ENCODE data around the gene CAMK1D.

DNA sequence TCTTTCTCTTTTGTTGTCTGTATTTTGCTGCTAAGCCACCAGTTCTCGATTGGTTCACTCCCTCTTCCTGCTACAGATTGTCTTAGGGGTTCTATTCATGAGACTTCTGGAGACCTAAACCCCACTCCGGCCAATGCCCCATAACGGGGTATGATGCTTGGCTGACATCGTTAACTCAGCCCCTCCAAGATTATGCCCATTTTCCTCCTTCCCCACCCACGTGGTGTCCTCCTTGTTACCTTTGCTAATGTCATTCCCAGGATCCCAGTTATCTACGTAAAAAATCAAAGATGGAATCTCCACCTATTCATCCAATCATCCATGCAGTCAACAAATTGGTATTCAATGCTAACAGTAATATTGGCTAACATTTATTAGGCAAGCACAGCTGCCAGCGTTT is 228.3 kb downstream of the CAMK1D start:
- TF ChIP-seq, protein P1, sequence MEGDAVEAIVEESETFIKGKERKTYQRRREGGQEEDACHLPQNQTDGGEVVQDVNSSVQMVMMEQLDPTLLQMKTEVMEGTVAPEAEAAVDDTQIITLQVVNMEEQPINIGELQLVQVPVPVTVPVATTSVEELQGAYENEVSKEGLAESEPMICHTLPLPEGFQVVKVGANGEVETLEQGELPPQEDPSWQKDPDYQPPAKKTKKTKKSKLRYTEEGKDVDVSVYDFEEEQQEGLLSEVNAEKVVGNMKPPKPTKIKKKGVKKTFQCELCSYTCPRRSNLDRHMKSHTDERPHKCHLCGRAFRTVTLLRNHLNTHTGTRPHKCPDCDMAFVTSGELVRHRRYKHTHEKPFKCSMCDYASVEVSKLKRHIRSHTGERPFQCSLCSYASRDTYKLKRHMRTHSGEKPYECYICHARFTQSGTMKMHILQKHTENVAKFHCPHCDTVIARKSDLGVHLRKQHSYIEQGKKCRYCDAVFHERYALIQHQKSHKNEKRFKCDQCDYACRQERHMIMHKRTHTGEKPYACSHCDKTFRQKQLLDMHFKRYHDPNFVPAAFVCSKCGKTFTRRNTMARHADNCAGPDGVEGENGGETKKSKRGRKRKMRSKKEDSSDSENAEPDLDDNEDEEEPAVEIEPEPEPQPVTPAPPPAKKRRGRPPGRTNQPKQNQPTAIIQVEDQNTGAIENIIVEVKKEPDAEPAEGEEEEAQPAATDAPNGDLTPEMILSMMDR (IDR thresholded peaks at IDR 0.05): no peak
- TF ChIP-seq MXD4 (CRISPR knock-in tag; IDR thresholded peaks at IDR 0.05; ENCODE audit: borderline replicate concordance) (no peak), HMGA2 (CRISPR knock-in tag; IDR thresholded peaks at IDR 0.05) (no peak), TEAD4 (CRISPR knock-in tag; IDR thresholded peaks at IDR 0.05) (no peak), ZNF219 (CRISPR knock-in tag; IDR thresholded peaks at IDR 0.05; ENCODE audit: borderline replicate concordance) (no peak), FOXP1 (CRISPR knock-in tag; IDR thresholded peaks at IDR 0.05; ENCODE audit: borderline replicate concordance) (no peak), ATF1 (CRISPR knock-in tag; IDR thresholded peaks at IDR 0.05) (no peak)
- TF ChIP-seq, protein P2, sequence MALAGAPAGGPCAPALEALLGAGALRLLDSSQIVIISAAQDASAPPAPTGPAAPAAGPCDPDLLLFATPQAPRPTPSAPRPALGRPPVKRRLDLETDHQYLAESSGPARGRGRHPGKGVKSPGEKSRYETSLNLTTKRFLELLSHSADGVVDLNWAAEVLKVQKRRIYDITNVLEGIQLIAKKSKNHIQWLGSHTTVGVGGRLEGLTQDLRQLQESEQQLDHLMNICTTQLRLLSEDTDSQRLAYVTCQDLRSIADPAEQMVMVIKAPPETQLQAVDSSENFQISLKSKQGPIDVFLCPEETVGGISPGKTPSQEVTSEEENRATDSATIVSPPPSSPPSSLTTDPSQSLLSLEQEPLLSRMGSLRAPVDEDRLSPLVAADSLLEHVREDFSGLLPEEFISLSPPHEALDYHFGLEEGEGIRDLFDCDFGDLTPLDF (CRISPR knock-in tag; IDR thresholded peaks at IDR 0.05): no peak
- TF ChIP-seq, protein P3, sequence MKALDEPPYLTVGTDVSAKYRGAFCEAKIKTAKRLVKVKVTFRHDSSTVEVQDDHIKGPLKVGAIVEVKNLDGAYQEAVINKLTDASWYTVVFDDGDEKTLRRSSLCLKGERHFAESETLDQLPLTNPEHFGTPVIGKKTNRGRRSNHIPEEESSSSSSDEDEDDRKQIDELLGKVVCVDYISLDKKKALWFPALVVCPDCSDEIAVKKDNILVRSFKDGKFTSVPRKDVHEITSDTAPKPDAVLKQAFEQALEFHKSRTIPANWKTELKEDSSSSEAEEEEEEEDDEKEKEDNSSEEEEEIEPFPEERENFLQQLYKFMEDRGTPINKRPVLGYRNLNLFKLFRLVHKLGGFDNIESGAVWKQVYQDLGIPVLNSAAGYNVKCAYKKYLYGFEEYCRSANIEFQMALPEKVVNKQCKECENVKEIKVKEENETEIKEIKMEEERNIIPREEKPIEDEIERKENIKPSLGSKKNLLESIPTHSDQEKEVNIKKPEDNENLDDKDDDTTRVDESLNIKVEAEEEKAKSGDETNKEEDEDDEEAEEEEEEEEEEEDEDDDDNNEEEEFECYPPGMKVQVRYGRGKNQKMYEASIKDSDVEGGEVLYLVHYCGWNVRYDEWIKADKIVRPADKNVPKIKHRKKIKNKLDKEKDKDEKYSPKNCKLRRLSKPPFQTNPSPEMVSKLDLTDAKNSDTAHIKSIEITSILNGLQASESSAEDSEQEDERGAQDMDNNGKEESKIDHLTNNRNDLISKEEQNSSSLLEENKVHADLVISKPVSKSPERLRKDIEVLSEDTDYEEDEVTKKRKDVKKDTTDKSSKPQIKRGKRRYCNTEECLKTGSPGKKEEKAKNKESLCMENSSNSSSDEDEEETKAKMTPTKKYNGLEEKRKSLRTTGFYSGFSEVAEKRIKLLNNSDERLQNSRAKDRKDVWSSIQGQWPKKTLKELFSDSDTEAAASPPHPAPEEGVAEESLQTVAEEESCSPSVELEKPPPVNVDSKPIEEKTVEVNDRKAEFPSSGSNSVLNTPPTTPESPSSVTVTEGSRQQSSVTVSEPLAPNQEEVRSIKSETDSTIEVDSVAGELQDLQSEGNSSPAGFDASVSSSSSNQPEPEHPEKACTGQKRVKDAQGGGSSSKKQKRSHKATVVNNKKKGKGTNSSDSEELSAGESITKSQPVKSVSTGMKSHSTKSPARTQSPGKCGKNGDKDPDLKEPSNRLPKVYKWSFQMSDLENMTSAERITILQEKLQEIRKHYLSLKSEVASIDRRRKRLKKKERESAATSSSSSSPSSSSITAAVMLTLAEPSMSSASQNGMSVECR (CRISPR knock-in tag; IDR thresholded peaks at IDR 0.05; ENCODE audit: borderline replicate concordance): no peak
- TF ChIP-seq, protein P4, sequence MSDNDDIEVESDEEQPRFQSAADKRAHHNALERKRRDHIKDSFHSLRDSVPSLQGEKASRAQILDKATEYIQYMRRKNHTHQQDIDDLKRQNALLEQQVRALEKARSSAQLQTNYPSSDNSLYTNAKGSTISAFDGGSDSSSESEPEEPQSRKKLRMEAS (CRISPR knock-in tag; IDR thresholded peaks at IDR 0.05): no peak
- TF ChIP-seq, protein P5, sequence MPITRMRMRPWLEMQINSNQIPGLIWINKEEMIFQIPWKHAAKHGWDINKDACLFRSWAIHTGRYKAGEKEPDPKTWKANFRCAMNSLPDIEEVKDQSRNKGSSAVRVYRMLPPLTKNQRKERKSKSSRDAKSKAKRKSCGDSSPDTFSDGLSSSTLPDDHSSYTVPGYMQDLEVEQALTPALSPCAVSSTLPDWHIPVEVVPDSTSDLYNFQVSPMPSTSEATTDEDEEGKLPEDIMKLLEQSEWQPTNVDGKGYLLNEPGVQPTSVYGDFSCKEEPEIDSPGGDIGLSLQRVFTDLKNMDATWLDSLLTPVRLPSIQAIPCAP (CRISPR knock-in tag; IDR thresholded peaks at IDR 0.05): no peak

Measured in WTC11 (cell line).